SIG-M5 treated with dmso at 0.1 percent for 504 hours (cell line): ENCODE data around the gene TFEB.

Source experiments
- DNase-seq: peaks from one replicate; lab custom pipeline; 2025; ENCODE audit not compliant: unreplicated experiment; lab: John Stamatoyannopoulos, UW

Gene TFEB

GRCh38 chr6:41653691-41654090, 81.7 kb downstream of the TFEB start:
- DNase-seq, result no peak

GRCh38 chr6:41652866-41653652, 82.3 kb downstream of the TFEB start:
- DNase-seq, result peak; percentile 13

- no peak for DNase-seq
These were observed 83.3 kb downstream of the TFEB start for GRCh38 chr6:41651962-41652657.

GRCh38 chr6:41651246-41651961, 84.0 kb downstream of the TFEB start:
- DNase-seq, result no peak

- no peak for DNase-seq
These were observed 85.3 kb downstream of the TFEB start for GRCh38 chr6:41650120-41650519.

- no peak for DNase-seq
These were observed 85.8 kb downstream of the TFEB start for GRCh38 chr6:41649596-41649995.

- no peak for DNase-seq
These were observed 86.5 kb downstream of the TFEB start for GRCh38 chr6:41648921-41649320.

- no peak for DNase-seq
These were observed 87.3 kb downstream of the TFEB start for GRCh38 chr6:41648070-41648585.

- DNase-seq, result no peak
These were observed 88.3 kb downstream of the TFEB start for GRCh38 chr6:41647061-41647511.

- no peak for DNase-seq
These were observed 89.2 kb downstream of the TFEB start for GRCh38 chr6:41646026-41646795.

GRCh38 chr6:41645007-41645618, 90.3 kb downstream of the TFEB start:
- no peak for DNase-seq

- no peak for DNase-seq
These were observed 91.0 kb downstream of the TFEB start for GRCh38 chr6:41644297-41644879.

GRCh38 chr6:41643899-41644269, 91.5 kb downstream of the TFEB start:
- no peak for DNase-seq

- DNase-seq, result no peak
These were observed 92.2 kb downstream of the TFEB start for GRCh38 chr6:41642960-41643898.

- no peak for DNase-seq
These were observed 93.1 kb downstream of the TFEB start for GRCh38 chr6:41642090-41642959.

- no peak for DNase-seq
These were observed 94.0 kb downstream of the TFEB start for GRCh38 chr6:41641352-41641925.

- no peak for DNase-seq
These were observed 95.0 kb downstream of the TFEB start for GRCh38 chr6:41640426-41640825.
